ENCODE measurements around the gene LONP1.

The LONP1 gene

GRCh38 chr19:5677580-5677979 lies 42.4 kb downstream of the LONP1 start:
- no peak for DNase-seq

- DNase-seq = no peak
Measured at GRCh38 chr19:5677136-5677535, 42.8 kb downstream of the LONP1 start.

DNA sequence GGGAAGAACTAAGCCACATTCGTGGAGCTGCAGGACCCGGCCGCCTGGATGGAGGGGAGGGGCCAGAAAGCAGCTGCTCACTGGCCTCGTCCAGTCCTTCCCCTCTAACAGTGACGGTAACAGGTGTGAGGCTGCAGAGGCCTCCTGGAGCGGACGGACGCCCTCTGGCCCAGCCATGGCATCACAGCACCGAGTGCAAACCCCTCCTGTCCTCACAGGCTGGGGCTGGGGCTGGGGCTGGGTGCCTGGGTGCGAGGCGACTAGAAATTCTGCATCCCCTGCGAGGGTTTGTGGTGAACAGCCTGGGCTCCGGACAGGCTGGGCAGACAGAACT lies 43.2 kb downstream of the LONP1 start:
- DNase-seq = no peak

DNA sequence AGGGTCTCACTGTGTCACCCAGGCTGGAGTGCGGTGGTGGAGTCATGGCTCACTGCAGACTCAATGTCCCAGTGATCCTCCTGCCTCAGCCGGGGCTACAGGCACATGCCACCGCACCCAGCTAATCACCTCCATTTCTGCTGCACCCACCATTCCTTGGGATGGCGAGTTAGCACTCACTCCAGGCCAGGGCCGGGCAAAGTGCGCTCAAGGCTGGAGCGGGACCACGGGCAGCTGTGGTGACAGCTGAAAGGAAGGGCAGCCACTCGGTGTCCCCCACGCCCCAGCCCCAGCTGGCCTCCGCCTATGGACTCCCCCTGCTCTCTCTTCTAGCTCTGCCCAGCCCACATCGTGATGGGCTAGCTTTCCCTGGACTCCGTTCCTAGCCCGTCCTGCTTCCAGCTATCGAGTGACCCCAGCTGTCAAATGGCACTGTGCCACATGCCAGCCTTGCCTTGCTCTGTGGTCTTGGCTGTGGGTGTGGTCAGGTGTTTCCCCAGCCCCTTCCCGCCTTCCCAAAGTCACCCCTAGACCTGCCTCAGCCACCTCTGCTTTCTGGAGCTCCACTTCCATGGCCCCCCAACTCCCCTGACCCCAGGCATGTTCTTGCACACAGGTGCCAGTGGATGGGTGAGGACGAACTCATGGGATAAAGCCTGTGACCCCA lies 43.7 kb downstream of the LONP1 start:
- no peak for DNase-seq

- no peak for DNase-seq
Measured at GRCh38 chr19:5674714-5675113, 45.2 kb downstream of the LONP1 start.

DNA sequence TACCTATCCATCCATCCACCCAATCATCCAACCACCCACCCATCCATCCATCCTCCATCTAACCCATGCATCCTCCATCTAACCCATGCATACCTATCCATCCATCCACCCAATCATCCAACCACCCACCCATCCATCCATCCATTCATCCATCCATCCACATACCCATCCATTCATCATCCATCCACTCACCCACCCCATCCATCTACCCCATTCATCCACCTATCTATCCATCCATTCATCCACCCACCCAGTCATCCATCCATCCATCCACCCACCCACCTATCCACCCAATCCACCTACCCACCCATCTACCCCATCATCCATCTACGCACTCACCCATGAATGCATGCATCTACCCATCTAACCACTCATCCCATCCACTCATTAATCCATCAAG lies 46.2 kb downstream of the LONP1 start:
- DNase-seq = no peak

- DNase-seq = no peak
Measured at GRCh38 chr19:5672708-5673459, 47.1 kb downstream of the LONP1 start.

GRCh38 chr19:5671600-5671999 lies 48.3 kb downstream of the LONP1 start:
- DNase-seq = no peak

DNA sequence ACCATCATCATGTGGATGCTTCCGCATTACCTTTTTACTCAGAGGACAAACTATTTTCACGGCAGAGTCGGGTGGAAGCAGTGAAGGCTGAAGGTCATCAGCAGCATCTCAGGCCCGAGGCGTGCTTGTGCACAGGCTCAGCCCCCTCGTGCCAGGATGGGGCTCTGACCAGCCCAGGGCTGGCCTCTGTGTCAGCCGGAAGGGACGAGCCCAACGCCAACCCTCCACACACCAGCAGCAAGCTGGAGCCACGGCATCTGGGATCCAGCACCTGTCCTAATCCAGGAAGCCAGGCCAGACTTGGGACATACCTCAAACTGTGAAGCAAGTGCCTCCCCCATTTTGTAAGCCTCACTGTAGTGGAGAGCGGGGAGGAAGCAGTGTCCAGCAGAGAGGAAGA lies 50.7 kb downstream of the LONP1 start:
- no peak for DNase-seq

DNA sequence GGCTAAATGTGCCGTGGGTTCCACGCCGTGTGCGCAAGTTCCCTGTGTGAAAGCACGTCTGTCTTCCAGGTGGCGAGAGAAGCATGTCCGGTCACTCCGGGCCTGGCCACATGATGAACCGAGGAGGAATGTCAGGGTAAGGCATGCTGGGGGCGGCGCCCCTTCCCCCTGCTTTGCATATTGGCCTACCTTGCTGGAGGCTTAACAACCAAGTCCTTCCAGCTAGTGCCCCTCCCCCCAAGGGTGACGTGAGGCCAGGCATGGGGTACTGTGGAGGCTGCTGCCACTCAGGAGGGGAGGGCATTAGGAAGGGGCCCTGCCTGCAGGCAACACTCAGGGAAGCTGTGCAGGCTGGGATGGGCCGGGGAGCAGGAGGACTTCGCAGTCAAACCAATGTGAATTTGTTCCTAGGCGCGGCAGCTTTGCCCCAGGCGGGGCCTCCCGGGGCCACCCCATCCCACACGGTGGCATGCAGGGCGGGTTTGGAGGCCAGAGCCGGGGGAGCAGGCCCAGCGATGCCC lies 52.1 kb downstream of the LONP1 start:
- no peak for DNase-seq

DNA sequence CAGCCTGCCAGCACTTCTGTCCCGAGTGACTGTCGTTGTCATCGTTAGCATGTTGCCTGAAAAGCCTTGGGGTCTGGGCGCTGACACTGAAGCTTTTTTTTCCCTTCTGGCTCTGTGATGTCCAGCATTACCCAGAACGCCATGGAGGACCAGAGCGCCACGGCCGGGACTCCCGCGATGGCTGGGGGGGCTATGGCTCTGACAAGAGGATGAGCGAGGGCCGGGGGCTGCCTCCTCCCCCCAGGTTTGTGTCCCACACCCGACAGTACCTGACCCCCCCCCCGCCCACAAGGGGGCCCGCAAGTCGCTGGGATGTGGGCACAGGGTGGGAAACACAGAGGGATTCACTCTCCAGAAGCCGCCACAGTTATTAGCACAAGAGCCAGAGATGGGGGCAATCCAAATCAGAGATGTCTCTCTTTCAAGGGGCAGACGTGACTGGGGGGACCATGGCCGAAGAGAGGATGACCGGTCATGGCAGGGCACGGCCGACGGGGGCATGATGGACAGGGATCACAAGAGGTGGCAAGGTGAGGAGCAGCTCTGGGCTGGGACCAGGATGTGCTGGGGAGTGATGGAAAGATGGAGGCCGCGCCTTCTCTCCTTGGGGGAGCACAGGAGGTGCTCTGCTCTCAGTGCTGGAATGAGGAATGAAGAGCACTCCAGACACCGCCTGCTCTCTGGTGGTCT lies 52.9 kb downstream of the LONP1 start:
- no peak for DNase-seq

DNA sequence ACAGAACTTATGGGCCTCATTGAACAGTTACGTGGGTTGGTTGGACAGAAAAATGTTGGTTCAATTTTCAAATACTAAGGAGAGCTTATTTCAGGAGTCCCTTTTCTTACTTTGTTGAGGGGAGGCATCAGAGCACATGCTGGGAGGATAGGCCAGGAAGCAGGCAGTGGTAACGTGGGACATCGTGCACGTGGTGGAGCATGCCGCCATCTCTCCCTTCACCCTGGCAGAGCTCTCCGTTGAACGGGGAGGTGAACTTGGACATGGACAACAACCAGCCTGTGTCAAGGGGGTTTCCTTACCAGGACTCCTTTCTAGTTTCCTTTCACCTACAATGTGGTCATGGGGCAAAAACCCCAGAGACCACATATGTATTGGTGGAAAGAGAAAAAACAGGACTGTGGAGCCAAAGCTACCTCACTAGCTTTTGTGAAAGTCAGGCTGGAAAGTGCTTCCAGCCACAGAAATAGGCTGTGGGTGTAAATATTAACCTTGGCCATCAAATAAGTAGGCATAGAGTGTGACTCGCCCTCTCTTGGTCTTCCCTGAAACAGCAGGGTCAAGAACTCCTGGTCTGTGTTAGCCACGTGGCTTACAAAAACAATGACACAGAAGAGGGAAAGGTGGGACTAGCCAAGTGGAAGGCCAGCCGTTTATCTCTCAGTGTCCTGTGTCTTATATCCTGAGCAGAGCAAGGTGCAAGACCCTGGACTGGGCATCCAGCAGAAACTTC lies 54.0 kb downstream of the LONP1 start:
- no peak for DNase-seq

DNA sequence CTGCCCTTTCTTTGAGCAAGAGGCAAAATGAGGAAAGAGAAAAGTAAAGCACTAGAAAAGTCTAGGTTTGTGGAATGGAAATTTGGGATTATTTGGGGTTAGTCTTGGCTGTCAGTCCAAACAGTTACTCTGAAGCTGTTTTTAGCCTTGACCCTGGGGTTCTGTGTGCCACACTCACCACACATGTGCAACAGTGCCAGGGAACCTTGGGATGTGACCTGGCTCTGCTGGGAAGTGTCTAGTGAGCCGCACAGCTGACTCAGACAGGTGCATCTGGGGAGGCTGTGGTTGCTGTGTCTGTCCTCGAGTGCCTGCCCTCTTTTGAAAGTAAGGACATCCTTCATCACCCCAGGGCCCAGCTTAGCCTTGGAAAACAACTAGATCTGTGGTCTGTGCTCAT lies 55.4 kb downstream of the LONP1 start:
- DNase-seq = no peak

DNA sequence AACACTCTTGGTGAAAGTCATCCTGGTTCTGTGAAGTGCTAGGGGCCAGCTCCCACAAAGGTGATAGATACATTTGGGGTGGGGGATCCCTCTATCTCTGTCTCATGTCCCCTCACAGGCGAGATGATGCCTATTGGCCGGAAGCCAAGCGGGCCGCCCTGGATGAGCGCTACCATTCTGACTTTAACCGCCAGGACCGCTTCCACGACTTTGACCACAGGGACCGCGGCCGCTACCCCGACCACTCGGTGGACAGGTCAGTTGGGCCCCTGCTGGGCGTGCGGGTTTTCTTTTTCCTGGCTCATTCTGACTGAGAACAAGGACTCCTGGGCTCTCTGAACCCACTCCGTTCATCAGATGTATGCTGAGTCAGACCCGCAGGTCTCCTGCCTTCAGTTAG lies 56.0 kb downstream of the LONP1 start:
- DNase-seq = no peak

DNA sequence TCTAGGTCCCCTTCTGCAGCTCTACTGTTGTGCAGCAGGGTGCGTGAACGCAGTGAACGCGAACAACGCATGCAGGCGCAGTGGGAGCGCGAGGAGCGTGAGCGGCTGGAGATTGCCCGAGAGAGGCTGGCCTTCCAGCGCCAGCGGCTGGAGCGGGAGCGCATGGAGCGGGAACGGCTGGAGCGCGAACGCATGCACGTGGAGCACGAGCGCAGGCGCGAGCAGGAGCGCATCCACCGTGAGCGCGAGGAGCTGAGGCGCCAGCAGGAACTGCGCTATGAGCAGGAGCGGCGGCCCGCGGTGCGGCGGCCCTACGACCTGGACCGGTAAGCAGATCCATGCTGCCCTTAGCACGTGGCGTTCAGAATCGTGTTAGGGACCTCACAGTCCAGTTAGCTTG lies 58.5 kb downstream of the LONP1 start:
- no peak for DNase-seq

DNA sequence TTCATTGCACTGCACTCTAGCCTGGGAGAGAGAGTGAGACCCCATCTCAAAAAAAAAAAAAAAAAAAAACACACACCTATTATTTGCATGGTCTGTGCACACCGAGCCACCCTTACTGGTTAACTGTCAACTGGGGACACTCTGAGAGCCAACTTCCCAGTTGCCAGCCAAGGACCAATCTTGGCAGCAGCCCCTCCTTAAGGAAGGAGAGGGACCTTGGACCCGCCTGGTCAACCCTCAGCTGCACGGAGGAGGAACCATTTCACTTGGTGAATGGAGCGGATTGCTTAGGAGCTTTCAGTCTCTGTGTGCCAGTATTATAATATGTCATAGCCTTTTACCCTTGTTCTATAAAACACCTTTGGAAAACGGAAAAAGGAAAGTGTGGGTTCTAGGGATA lies 64.5 kb downstream of the LONP1 start:
- no peak for DNase-seq

- DNase-seq = no peak
Measured at GRCh38 chr19:5654931-5655330, 65.0 kb downstream of the LONP1 start.

DNA sequence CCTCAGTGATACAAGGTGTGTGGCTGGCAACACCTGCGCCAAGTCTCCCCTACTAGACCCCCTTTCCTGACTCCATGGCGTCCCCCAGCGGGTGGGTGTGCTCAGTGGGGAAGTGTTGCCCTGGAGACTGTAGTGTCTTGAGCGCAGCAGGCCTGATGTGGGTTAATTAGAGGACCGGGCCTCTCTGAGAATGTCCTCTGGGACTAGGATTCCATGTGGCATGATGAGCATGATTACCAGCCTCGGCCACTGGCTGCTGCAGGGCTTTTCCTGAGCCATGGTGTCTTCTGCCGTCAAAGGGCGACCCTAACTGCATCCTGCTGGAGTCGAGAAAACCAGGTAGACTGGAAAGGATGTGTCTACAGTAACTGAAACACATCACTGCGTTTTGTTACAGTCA lies 67.7 kb downstream of the LONP1 start:
- DNase-seq = no peak

- no peak for DNase-seq
Measured at GRCh38 chr19:5651361-5651760, 68.6 kb downstream of the LONP1 start.

DNA sequence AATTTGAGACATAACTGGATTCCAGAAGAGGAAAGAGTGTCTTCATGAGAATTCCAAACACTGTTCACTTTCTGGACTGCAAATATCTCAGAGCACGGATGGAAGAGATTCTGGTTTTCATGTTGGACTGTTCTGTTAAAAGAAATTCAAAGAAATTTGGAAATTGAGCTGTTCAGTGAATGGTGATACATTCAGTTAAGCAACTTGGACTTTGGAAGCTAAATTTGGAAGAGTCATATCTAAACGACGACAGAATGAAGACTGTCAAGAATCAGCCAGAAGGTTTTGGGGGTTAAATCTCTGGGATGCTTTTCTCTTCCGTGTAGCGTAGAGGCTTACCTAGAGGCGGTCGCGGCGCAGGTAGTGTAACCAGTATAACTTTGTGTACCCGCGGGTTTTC lies 71.5 kb downstream of the LONP1 start:
- DNase-seq = no peak

DNA sequence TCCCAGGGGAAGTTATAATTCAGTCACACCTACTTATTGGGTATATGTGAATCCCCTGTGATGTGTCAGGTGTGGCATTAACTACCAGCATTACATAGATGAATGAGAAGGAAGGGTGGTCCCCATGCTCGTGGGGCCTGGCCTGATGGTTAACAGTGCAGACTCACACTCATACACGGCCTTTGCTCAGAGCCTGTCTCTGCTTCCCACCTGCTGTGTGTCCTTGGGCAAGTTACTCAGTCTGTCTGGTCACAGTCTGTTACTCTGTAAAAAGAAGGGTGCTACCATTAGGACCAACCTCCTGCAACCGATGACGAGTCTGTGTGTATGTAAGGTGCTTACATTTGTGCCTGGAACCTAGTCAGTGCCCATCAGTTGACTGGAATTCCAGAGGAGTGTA lies 73.2 kb downstream of the LONP1 start:
- DNase-seq = no peak

- DNase-seq = no peak
Measured at GRCh38 chr19:5645409-5645808, 74.5 kb downstream of the LONP1 start.

DNA sequence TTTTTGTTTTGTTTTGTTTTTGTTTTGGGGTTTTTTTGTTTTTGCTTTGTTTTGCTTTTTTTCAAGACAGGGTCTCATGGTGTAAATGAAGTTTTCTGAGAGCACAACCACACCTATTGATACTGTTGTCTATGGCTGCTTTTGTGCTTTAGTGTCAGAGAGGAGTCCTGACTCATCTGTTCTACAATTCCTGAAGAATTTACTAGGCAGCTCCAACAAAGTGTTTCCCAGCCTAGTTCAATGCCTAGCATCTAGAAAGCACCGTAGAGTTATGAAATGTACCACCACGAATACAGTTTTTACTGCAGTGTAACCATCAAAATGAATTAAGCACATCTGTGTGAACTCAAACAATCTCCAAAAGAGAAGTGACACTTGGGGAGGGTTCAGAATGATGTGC lies 75.9 kb downstream of the LONP1 start:
- DNase-seq = no peak

DNA sequence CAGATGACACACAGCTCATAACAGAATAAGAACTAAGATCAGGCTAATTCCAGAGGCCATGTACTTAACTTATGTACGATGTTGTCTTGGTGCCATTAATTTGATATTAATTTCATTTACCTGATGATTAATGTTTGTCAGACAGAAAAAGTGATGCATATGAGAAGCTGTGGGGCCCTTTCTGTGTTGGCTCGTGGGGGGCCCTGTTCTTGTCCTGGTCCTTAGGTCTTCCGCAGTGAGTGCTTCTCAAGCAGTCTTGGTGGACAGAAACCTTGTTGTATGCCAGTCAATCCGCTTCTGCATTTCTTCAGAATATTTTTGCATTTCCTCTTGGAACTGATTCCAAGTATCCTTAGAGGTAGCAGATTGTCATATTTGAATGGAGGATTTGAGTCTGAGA lies 76.9 kb downstream of the LONP1 start:
- DNase-seq = no peak

Measured in COR-L47 (cell line).